Kidney epithelial cell (primary cell): ENCODE results near the gene SLX4IP. TPM values are rescaled to one million over a fixed set of nuclear protein-coding genes. Genes with fewer than 3 reads are reported as not detected.

Experiments
- DNase-seq: peaks from one replicate; pipeline ENCODE4 v3.0.0-alpha.2; 2010; ENCODE audit warnings: low read depth
- H3K27me3 ChIP-seq: 2 replicates; pipeline ENCODE4 v1.6.0; 2011; ENCODE audit warnings: low read length; ENCODE audit not compliant: control insufficient read depth, insufficient read depth
- H3K36me3 ChIP-seq: 2 replicates; pipeline ENCODE4 v1.5.1; 2011; ENCODE audit warnings: low read length; ENCODE audit not compliant: control insufficient read depth, insufficient read depth
- H3K4me3 ChIP-seq: 2 replicates; pipeline ENCODE4 v1.5.1; 2011; ENCODE audit warnings: low read depth, mild to moderate bottlenecking, control low read depth, low read length
- total RNA-seq: library from RNA; depleted of rRNA; stranded (reverse); fragments of >200 nt; gene quantifications from 2 replicates; pipeline ENCODE4 v1.2.3, GENCODE V29; 2015
- TF ChIP-seq, protein P1 (sequence below): IDR thresholded peaks from 2 replicates; pipeline ENCODE4 v1.5.1; 2011; ENCODE audit warnings: mild to moderate bottlenecking, moderate library complexity, low read length, control low read depth, inconsistent platforms; ENCODE audit not compliant: insufficient read depth, poor library complexity, severe bottlenecking

SLX4IP gene
- total RNA-seq, 1 donor from 2014 or later, result 5.8 TPM

DNA sequence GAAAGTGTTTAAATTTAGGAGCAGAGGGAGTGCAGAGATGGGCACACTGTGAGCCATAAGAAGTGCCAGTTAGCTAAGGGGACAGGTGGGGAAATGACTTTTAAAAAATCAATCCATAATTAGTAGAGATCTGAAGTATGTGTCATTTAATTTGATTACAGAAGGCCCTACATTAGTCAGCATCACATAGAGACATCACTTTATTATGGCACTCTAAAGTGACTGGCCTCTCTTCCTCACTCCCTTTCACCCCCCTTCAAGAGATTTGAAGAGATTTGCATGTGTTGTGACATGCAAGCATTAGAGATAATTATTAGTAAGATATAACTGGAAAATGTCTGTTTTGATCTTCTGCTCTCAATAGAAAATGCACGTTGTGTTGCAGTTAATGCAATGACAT, 86.7 kb downstream of the SLX4IP start:
- TF ChIP-seq, protein P1, sequence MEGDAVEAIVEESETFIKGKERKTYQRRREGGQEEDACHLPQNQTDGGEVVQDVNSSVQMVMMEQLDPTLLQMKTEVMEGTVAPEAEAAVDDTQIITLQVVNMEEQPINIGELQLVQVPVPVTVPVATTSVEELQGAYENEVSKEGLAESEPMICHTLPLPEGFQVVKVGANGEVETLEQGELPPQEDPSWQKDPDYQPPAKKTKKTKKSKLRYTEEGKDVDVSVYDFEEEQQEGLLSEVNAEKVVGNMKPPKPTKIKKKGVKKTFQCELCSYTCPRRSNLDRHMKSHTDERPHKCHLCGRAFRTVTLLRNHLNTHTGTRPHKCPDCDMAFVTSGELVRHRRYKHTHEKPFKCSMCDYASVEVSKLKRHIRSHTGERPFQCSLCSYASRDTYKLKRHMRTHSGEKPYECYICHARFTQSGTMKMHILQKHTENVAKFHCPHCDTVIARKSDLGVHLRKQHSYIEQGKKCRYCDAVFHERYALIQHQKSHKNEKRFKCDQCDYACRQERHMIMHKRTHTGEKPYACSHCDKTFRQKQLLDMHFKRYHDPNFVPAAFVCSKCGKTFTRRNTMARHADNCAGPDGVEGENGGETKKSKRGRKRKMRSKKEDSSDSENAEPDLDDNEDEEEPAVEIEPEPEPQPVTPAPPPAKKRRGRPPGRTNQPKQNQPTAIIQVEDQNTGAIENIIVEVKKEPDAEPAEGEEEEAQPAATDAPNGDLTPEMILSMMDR, result no peak
- no peak for DNase-seq
- Histone ChIP-seq H3K4me3 (no peak overlapping the region), H3K27me3 (no peaks in the 10 kb centered on the region), H3K36me3 (no peaks in the 10 kb centered on the region)

DNA sequence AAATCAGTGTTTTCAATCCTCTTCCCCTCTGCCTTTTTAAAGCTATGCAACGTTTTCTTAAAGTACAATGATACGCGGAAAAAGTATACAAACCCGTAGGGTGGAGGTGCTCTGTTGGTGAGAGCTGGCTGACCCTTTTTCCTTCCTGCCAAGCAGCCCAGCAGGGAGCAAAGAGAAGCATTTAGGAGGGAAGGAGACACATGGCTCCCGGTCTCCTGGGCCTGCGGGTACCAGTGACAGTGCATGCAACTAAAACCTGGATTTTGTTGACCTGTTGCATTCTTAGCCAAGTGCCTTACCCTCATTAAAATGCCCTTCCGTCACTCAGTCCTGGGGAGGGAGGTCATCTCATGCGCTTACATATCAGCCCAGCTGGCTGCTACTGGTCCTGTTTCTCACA, 87.2 kb downstream of the SLX4IP start:
- no peak overlapping the region for H3K4me3 ChIP-seq
- H3K36me3 ChIP-seq, result no peaks in the 10 kb centered on the region
- no peaks in the 10 kb centered on the region for H3K27me3 ChIP-seq
- no peak for DNase-seq
- TF ChIP-seq, protein P1, result no peak

DNA sequence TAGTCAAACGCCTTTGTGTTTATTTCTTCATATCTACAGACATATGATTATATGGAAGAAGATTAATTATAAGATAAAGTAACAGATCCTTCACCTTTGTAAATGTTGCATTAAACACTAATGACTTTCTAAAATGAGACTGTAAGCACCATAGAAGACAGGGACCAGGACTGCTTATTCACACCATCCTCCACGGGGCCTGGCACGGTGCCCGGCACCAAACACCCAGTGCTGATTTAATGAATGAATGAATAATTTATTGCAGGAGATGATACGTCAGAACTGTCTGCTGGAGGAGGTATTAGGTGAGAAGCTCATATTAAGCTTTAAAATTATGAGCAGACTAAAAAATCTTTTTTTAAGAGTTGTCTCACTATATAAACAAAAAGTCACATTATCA, 88.3 kb downstream of the SLX4IP start:
- Histone ChIP-seq H3K4me3 (no peak overlapping the region), H3K27me3 (no peaks in the 10 kb centered on the region), H3K36me3 (no peaks in the 10 kb centered on the region)
- no peak for DNase-seq
- TF ChIP-seq, protein P1, result no peak

DNA sequence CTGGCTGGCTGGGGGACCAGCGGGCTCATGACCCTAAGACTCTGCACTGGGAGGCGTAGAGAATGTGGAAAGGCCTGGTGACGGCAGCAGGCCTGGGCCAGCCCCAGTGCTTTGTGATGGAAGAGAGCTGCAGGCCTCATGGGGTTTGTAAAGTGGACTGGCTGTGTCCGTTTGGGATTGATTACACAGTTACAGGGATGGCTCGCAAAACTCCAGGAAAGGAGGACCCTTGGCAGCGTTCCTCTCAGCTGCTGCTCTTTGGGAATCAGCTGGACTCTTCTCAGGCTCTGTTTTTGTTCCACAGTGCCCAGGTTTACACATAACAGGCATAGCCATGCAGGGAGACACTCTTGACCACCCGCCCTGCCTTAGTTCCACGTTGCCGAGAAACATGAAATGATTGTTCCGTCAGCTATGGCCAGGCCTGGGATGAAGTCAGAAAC, 89.0 kb downstream of the SLX4IP start:
- TF ChIP-seq, protein P1, result no peak
- no peaks in the 10 kb centered on the region for H3K27me3 ChIP-seq
- no peak for DNase-seq

DNA sequence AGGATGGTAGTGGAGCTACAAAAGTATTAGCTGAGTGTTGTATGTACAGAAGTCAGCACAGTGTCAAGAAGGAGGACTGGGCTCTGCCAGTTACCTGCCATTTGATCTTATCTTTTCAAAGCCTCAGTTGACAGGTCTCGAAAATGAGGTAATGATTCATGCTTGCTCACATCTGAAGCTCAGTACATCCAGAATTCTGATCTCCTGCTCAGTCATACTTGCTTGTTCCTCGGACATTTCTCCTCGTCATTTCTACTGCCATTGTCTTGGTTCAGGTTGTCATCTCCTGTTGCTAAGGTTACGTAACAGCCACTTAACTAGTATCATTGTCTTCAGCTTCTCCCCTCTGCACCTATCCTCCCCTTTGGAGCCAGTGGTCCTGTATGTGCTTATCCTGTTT, 89.5 kb downstream of the SLX4IP start:
- no peaks in the 10 kb centered on the region for H3K27me3 ChIP-seq
- no peak for DNase-seq
- TF ChIP-seq, protein P1, result no peak
- H3K4me3 ChIP-seq, result no peak overlapping the region
- H3K36me3 ChIP-seq, result no peaks in the 10 kb centered on the region

More for the DNA sequence above, 89.0 kb downstream of the SLX4IP start:
- Histone ChIP-seq H3K4me3 (no peak overlapping the region), H3K36me3 (no peaks in the 10 kb centered on the region)

DNA sequence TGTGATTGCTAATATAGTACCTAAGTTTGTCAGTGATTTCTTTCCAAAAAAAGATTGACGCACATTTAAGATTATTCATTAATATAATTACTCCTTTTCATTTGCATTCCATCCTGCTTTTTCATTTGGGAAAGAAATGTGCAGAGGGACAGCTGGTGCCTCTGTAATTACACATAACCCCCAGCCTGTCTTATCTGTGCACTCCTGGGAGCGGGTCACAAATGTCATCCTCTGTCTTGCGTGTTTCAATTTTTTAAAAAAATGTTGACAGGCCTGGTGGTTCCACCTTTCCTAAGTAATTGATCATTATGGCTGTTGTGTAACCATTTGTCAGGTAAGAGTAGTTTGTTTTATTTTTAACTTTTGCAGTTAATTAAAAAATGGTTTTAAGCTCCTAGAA, 92.7 kb downstream of the SLX4IP start:
- no peaks in the 10 kb centered on the region for H3K36me3 ChIP-seq
- no peak for DNase-seq
- H3K27me3 ChIP-seq, result no peaks in the 10 kb centered on the region
- TF ChIP-seq, protein P1, result no peak
- H3K4me3 ChIP-seq, result no peak overlapping the region
